CD4-positive, alpha-beta T cell treated with Interferon gamma for 1 hour (primary cell): ENCODE results near the gene IGSF23.
"Not testable (repeated sequence)": the region's sequence is repeated elsewhere in the genome, so short reads cannot be mapped to it uniquely, and the experiment has no call there.

Source experiments
- DNase-seq: peaks from one replicate; pipeline ENCODE4 v3.0.0-alpha.2; 2020

The IGSF23 gene

GRCh38 chr19:44588771-44589112 is 24.6 kb upstream of the IGSF23 start:
- DNase-seq, result no peak

GRCh38 chr19:44590245-44591059 is 22.9 kb upstream of the IGSF23 start:
- DNase-seq, result no peak

- DNase-seq, result not testable (repeated sequence)
Observed at GRCh38 chr19:44591340-44591993, 21.9 kb upstream of the IGSF23 start.

- peak; percentile 23 for DNase-seq
Observed at GRCh38 chr19:44592451-44592890, 20.9 kb upstream of the IGSF23 start.

- no peak for DNase-seq
Observed at GRCh38 chr19:44593294-44593693, 20.1 kb upstream of the IGSF23 start.

- DNase-seq, result not testable (repeated sequence)
Observed at GRCh38 chr19:44593866-44594266, 19.5 kb upstream of the IGSF23 start.

- DNase-seq, result no peak
Observed at GRCh38 chr19:44596428-44597130, 16.8 kb upstream of the IGSF23 start.

GRCh38 chr19:44597131-44597491 is 16.3 kb upstream of the IGSF23 start:
- no peak for DNase-seq

- no peak for DNase-seq
Observed at GRCh38 chr19:44598355-44598754, 15.0 kb upstream of the IGSF23 start.

- DNase-seq, result no peak
Observed at GRCh38 chr19:44598880-44599279, 14.5 kb upstream of the IGSF23 start.

- DNase-seq, result no peak
Observed at GRCh38 chr19:44600466-44600865, 12.9 kb upstream of the IGSF23 start.

- no peak for DNase-seq
Observed at GRCh38 chr19:44602081-44602480, 11.3 kb upstream of the IGSF23 start.

- DNase-seq, result no peak
Observed at GRCh38 chr19:44603201-44603945, 10.0 kb upstream of the IGSF23 start.

- DNase-seq, result no peak
Observed at GRCh38 chr19:44604241-44604640, 9.1 kb upstream of the IGSF23 start.

- no peak for DNase-seq
Observed at GRCh38 chr19:44605547-44605946, 7.8 kb upstream of the IGSF23 start.

GRCh38 chr19:44607049-44607448 is 6.3 kb upstream of the IGSF23 start:
- DNase-seq, result no peak

- no peak for DNase-seq
Observed at GRCh38 chr19:44607917-44608316, 5.4 kb upstream of the IGSF23 start.

- no peak for DNase-seq
Observed at GRCh38 chr19:44608391-44608821, 5.0 kb upstream of the IGSF23 start.

- DNase-seq, result no peak
Observed at GRCh38 chr19:44609219-44609618, 4.1 kb upstream of the IGSF23 start.

- DNase-seq, result not testable (repeated sequence)
Observed at GRCh38 chr19:44610497-44610896, 2.9 kb upstream of the IGSF23 start.

GRCh38 chr19:44611812-44612295 is 1.5 kb upstream of the IGSF23 start:
- no peak for DNase-seq

- DNase-seq, result no peak
Observed at GRCh38 chr19:44614313-44614712, 950 bp downstream of the IGSF23 start.

GRCh38 chr19:44615863-44616247 is 2.5 kb downstream of the IGSF23 start:
- no peak for DNase-seq
